Dendritic cell treated with granulocyte-macrophage colony-stimulating factor and Interleukin-4, amounts not matched to agents 40 ng/mL and 50 ng/mL, for 4 days (primary cell): Measurements from ENCODE around the gene MEGF11.

Experiments used
- H3K27ac Mint-ChIP-seq: one replicate; pipeline ENCODE4 v1.8.0; 2022; ENCODE audit warnings: mild to moderate bottlenecking, mixed read lengths
- H3K27me3 Mint-ChIP-seq: one replicate; pipeline ENCODE4 v1.8.0; 2022; ENCODE audit warnings: mild to moderate bottlenecking, mixed read lengths
- H3K36me3 Mint-ChIP-seq: one replicate; pipeline ENCODE4 v1.8.0; 2022; ENCODE audit warnings: low read depth, mixed read lengths
- H3K4me1 Mint-ChIP-seq: one replicate; pipeline ENCODE4 v1.8.0; 2022; ENCODE audit warnings: low read depth, mixed read lengths
- H3K4me3 Mint-ChIP-seq: one replicate; pipeline ENCODE4 v1.8.0; 2022; ENCODE audit warnings: mild to moderate bottlenecking, moderate library complexity, mixed read lengths
- H3K9me3 Mint-ChIP-seq: one replicate; pipeline ENCODE4 v1.8.0; 2022; ENCODE audit warnings: mixed read lengths
- intact Hi-C: fragments of 100-400 bp; cut with micrococcal nuclease; formaldehyde crosslinking; loops from one replicate; pipeline ENCODE4 v1.15.0; 2022

The MEGF11 gene

DNA sequence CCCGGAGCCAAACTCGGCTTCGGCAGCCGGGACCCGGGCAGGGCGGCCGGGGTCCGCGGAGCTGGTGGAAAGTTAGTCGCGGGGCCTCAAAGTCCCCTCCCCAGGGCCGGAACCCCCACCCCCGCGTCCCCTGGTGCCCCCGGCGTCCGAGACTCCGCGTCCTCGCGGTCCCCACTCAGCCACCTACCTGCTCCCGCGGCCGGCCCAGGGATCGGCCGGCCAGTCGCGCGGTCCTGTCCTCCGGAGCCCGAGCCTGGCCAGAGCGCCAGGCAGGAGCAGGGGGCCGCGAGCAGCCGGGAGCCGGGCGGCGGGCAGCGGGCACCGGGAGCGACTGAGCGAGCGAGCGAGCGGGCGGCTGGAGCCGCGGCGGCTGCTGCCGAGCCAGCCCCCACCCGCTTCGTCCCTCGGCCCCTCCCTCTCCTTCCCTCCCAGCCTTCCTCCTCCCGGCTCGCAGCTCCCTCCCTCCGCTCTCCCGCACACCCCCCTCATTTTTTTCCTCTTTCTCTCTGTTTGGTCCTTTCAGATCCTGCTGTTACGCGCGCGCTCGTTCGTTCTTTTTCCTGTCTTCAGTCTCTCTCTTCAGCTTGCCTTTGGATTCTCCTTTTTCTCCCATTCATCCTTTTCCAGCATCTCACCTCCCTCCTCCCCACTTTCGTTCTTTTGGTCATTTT lies at the start of gene MEGF11:
Gene MEGF11 (minus strand): TSS at position 333 of the 671 bp plus-strand sequence. CDS start 125,347 bp downstream, outside the sequence.
- Mint-ChIP-seq H3K4me1 (peaks cover 30% of the 10 kb centered on the region), H3K27me3 (peaks cover 88% of the 10 kb centered on the region), H3K36me3 (no peaks in the 10 kb centered on the region), H3K27ac (no peak within 1 kb of the TSS), H3K4me3 (peak within 1 kb of the TSS; percentile 76), H3K9me3 (no peaks in the 10 kb centered on the region)
- intact Hi-C loops = no loop called here

GRCh38 chr15:66302489-66303278 lies 49.1 kb upstream of the MEGF11 start:
- Mint-ChIP-seq H3K36me3 (peaks cover 46% of the 10 kb centered on the region), H3K4me1 (no peaks in the 10 kb centered on the region), H3K27ac (no peak overlapping the region), H3K4me3 (no peak overlapping the region), H3K27me3 (no peaks in the 10 kb centered on the region), H3K9me3 (no peaks in the 10 kb centered on the region)
- intact Hi-C loops = no loop called here

DNA sequence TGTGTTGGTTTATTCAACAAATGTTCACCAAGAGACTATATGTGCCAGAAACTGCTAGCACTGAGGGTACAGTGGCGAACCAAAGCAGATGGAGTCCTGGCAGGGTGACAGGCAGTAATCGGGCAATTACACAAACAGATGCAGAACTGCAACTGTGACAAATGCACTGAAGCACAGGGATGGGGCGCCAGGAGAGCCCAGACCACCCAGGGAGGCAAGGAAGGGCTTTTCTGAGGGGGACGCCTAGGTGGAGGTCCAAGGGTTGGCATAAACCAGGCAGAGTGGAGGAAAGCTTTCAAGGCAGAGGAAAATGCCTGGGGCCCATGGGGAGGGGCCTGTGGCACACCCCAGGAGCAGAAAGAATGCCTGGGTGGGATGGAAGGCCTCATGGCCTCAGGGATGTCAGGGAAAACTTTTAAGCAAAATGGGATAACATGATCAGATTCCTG lies 45.3 kb upstream of the MEGF11 start:
- Mint-ChIP-seq H3K4me3 (no peak overlapping the region), H3K9me3 (no peaks in the 10 kb centered on the region), H3K36me3 (peaks cover 40% of the 10 kb centered on the region), H3K27me3 (no peaks in the 10 kb centered on the region), H3K27ac (no peak overlapping the region), H3K4me1 (peaks cover 7% of the 10 kb centered on the region)
- intact Hi-C loops = no loop called here

- Mint-ChIP-seq H3K27me3 (peaks cover 3% of the 10 kb centered on the region), H3K36me3 (peaks cover 27% of the 10 kb centered on the region), H3K27ac (no peak overlapping the region), H3K9me3 (no peaks in the 10 kb centered on the region), H3K4me3 (no peak overlapping the region), H3K4me1 (peaks cover 13% of the 10 kb centered on the region)
- intact Hi-C loops = no loop called here
Observed at GRCh38 chr15:66296186-66296585, 42.6 kb upstream of the MEGF11 start.

DNA sequence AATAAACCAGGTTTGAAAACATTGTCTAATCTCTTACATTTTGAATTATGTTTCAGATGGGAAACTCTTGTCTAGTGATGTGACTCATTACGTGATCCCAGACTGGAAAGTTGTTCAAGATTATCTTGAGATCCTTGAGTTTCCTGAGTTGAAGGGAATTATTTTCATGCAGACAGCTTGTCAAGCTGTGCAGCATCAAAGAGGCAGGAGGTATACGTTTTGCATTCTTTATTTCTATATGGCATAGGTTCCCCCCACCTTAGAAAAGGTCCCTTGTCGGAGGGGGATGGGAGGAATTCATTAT lies 41.3 kb upstream of the MEGF11 start:
- Mint-ChIP-seq H3K4me1 (peaks cover 13% of the 10 kb centered on the region), H3K36me3 (peaks cover 18% of the 10 kb centered on the region), H3K9me3 (no peaks in the 10 kb centered on the region), H3K27ac (no peak overlapping the region), H3K27me3 (peaks cover 3% of the 10 kb centered on the region), H3K4me3 (no peak overlapping the region)
- intact Hi-C loops = loop anchor here (5.0 kb wide), 1 partner anchor 202 kb away; the partner anchor contains the start of gene SNAPC5

DNA sequence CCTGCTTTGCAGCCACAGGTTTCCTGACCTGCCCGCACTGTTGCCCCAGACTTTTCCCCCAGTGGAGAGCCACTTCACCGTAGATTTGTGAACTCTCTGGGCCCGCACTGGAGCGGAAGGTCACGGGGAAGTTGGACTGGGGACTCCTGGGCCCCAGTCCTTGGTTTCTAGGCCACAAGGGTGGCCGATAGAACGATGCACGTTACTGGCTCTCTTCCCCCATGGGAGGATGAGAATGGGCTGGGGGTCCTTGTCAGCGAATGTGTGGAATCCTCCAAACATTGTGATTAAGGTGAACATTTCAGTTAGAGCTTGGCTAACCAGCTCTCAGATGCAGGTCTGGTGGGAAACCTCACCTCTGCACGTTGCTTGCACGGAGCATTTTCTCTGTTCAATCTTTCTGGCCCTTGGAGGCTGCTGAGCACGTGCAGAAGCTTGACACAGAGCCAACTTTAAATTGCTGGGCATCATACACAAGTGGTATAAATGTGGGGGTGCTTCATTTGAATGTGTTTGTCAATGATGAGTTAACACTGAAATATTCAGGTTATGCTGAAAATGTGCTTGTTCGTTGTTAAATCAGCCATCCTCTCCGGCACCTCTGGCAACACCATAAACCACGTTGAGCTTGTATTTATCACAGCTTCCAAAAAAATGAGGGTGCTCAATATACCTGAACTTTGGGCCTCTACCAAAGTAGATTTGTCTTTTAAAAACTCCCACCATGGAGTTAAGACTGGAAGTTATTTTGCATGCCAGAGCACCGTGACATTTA lies 40.8 kb upstream of the MEGF11 start:
- Mint-ChIP-seq H3K27me3 (peaks cover 3% of the 10 kb centered on the region), H3K36me3 (peaks cover 15% of the 10 kb centered on the region), H3K4me1 (peaks cover 13% of the 10 kb centered on the region), H3K9me3 (no peaks in the 10 kb centered on the region), H3K4me3 (peak overlapping the region; percentile 78), H3K27ac (peak overlapping the region; percentile 82)
- intact Hi-C loops = loop anchor here (5.0 kb wide), 1 partner anchor 203 kb away; the partner anchor contains the start of gene SNAPC5

- peaks cover 3% of the 10 kb centered on the region for H3K27me3 Mint-ChIP-seq
- H3K4me3 Mint-ChIP-seq = peak within 1 kb of the TSS; percentile 78
- peaks cover 13% of the 10 kb centered on the region for H3K4me1 Mint-ChIP-seq
- H3K9me3 Mint-ChIP-seq = no peaks in the 10 kb centered on the region
- intact Hi-C loops = loop anchor here (5.0 kb wide), 1 partner anchor 204 kb away; the partner anchor contains the start of gene SNAPC5
- H3K27ac Mint-ChIP-seq = peak within 1 kb of the TSS; percentile 82
- H3K36me3 Mint-ChIP-seq = peaks cover 7% of the 10 kb centered on the region
Observed at GRCh38 chr15:66293419-66294156, 40.0 kb upstream of the MEGF11 start, which contains the start of gene DIS3L. DIS3L (plus strand) TSS chr15:66293568; CDS start chr15:66293597, 29 bp downstream.

GRCh38 chr15:66292571-66293418 lies 39.2 kb upstream of the MEGF11 start:
- Mint-ChIP-seq H3K9me3 (no peaks in the 10 kb centered on the region), H3K36me3 (peaks cover 6% of the 10 kb centered on the region), H3K4me3 (peak overlapping the region; percentile 78), H3K4me1 (peaks cover 13% of the 10 kb centered on the region), H3K27me3 (peaks cover 3% of the 10 kb centered on the region), H3K27ac (peak overlapping the region; percentile 82)
- intact Hi-C loops = loop anchor here (5.0 kb wide), 1 partner anchor 205 kb away; the partner anchor contains the start of gene SNAPC5

DNA sequence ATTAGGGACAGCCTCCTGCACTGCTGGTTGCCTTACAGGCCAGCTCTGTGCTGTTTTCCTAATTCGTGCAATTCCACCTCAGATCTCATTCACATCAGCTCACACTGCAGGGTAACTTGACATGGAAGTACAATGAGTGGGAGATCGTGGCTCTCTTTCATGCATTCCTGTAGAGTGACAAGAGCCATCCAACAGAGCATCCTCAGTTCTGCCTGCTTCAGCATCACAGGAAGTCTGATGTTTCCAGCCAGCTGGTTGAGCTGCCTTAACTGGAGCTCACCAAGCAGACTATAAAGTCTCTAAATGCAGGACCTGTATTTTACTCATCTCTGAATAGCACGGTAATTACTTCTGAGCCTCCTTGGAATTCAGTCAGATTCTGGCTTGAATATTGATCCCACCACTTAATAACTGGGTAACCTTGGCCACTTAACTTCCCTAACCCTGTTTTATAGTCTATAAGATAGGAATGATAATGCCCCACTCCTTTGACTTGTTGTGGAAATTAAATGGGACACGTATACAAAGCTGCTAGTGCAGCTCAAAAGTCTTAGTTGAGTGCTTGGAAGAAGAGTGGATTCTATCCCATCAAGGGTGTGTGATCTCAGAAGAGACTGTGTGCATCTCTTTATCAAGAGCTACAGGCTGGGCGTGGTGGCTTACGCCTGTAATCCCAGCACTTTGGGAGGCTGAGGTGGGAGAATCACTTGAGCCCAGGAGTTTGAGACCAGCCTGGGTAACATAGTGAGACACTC lies 38.4 kb upstream of the MEGF11 start:
- H3K27me3 Mint-ChIP-seq = peaks cover 3% of the 10 kb centered on the region
- H3K9me3 Mint-ChIP-seq = no peaks in the 10 kb centered on the region
- intact Hi-C loops = loop anchor here (5.0 kb wide), 1 partner anchor 205 kb away; the partner anchor contains the start of gene SNAPC5
- H3K4me1 Mint-ChIP-seq = peaks cover 13% of the 10 kb centered on the region
- H3K27ac Mint-ChIP-seq = peak overlapping the region; percentile 82
- H3K36me3 Mint-ChIP-seq = peaks cover 6% of the 10 kb centered on the region
- H3K4me3 Mint-ChIP-seq = peak overlapping the region; percentile 34

GRCh38 chr15:66290518-66290917 lies 37.0 kb upstream of the MEGF11 start:
- no peak overlapping the region for H3K27ac Mint-ChIP-seq
- H3K9me3 Mint-ChIP-seq = no peaks in the 10 kb centered on the region
- H3K4me3 Mint-ChIP-seq = no peak overlapping the region
- no peaks in the 10 kb centered on the region for H3K36me3 Mint-ChIP-seq
- H3K27me3 Mint-ChIP-seq = peaks cover 3% of the 10 kb centered on the region
- H3K4me1 Mint-ChIP-seq = peaks cover 13% of the 10 kb centered on the region
- intact Hi-C loops = loop anchor here (5.0 kb wide), 1 partner anchor 207 kb away; the partner anchor contains the start of gene SNAPC5

GRCh38 chr15:66290007-66290406 lies 36.5 kb upstream of the MEGF11 start:
- Mint-ChIP-seq H3K4me3 (no peak overlapping the region), H3K9me3 (no peaks in the 10 kb centered on the region), H3K27ac (no peak overlapping the region), H3K4me1 (peaks cover 11% of the 10 kb centered on the region), H3K27me3 (peaks cover 3% of the 10 kb centered on the region), H3K36me3 (no peaks in the 10 kb centered on the region)
- intact Hi-C loops = loop anchor here (5.0 kb wide), 1 partner anchor 207 kb away; the partner anchor contains the start of gene SNAPC5
